GDM1 (cell line): ENCODE measurements around the gene HMGA1.

Source experiments
- DNase-seq: peaks from one replicate; lab custom pipeline; 2025; lab: John Stamatoyannopoulos, UW

The HMGA1 gene

GRCh38 chr6:34223956-34224940, 12.4 kb upstream of the HMGA1 start:
- DNase-seq: peak; percentile 95

- no peak for DNase-seq
These were observed 11.1 kb upstream of the HMGA1 start for GRCh38 chr6:34225551-34225950.

- DNase-seq: no peak
These were observed 10.6 kb upstream of the HMGA1 start for GRCh38 chr6:34226066-34226465.

- DNase-seq: peak; percentile 67
These were observed 9.7 kb upstream of the HMGA1 start for GRCh38 chr6:34226731-34227586.

DNA sequence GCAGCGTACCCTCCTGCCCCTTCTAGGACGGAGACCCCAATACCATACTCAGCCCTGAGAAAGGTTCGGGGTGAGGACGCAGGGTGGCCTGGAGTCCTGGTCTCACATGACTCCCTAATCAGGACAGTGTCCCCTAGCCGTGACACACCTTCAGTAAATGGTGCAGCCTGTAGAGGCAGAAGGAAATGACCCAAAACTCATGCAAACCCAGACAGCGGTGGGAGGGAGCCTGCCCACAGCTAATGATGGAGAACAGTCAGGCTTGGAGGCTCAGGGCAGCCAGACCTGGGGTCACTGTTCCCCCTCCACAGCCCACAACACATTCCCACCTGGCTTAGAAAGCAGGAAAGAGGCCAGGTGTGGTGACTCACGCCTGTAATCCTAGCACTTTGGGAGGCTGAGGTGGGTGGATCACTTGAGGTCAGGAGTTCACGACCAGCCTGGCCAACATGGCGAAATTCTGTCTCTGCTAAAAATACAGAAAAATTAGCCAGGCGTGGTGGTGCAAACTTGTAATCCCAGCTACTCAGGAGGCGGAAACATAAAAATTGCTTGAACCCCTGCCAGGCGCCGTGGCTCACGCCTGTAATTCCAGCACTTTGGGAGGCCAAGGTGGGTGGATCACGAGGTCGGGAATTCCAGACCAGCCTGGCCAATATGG, 8.8 kb upstream of the HMGA1 start:
- no peak for DNase-seq

- no peak for DNase-seq
These were observed 6.8 kb upstream of the HMGA1 start for GRCh38 chr6:34229877-34230276.

GRCh38 chr6:34230653-34231371, 5.9 kb upstream of the HMGA1 start:
- peak; percentile 34 for DNase-seq

- no peak for DNase-seq
These were observed 4.9 kb upstream of the HMGA1 start for GRCh38 chr6:34231566-34232336.

DNA sequence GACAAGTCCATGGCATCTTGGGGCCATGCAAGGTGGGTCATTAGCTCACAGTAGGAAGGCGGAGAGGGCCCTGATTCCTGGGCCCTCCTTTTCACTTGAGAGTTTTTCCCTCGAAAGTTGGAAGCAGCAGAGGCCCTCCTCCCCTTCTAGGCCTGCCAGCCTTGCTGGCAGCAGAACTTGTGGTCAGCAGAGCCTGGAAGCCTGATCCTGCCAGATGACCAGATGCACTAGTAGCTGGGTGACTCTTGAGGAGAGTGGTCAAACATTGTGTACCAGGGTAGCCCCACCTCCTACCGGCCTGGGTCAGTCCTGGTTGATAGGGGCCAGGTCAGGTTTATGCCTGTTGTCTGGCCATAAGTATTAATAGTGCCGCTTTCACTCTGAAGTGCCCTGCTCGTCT, 3.8 kb upstream of the HMGA1 start:
- DNase-seq: no peak

DNA sequence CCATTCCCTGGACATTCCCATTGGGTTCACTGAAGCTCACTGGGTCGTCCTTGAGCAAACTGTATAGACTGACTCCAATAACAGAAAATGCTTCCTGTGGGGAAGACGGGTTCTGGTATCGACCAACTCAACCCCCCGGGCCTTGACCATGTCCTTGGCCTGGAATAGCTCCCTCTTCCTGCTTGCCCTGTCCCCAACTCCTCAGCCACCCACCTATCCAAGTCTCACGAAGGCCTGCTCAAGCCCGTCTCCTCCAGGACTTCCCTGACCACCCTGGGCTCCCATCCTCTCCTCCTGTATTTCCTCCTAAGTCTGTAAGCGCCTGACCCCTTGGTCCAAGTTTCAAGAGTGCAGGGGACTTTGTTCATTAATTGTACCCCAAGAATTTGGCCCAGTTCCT, 2.8 kb upstream of the HMGA1 start:
- no peak for DNase-seq

- DNase-seq: no peak
These were observed 1.9 kb upstream of the HMGA1 start for GRCh38 chr6:34234667-34235306.

GRCh38 chr6:34235307-34236130, 1.2 kb upstream of the HMGA1 start:
- DNase-seq: no peak

- no peak for DNase-seq
These were observed 586 bp upstream of the HMGA1 start for GRCh38 chr6:34236131-34236442.

GRCh38 chr6:34237316-34237721, 646 bp downstream of the HMGA1 start:
- DNase-seq: no peak

GRCh38 chr6:34237722-34238584, 1.3 kb downstream of the HMGA1 start:
- DNase-seq: peak; percentile 46

- no peak for DNase-seq
These were observed 2.2 kb downstream of the HMGA1 start for GRCh38 chr6:34238585-34239499.

- no peak for DNase-seq
These were observed 2.8 kb downstream of the HMGA1 start for GRCh38 chr6:34239500-34239825.

DNA sequence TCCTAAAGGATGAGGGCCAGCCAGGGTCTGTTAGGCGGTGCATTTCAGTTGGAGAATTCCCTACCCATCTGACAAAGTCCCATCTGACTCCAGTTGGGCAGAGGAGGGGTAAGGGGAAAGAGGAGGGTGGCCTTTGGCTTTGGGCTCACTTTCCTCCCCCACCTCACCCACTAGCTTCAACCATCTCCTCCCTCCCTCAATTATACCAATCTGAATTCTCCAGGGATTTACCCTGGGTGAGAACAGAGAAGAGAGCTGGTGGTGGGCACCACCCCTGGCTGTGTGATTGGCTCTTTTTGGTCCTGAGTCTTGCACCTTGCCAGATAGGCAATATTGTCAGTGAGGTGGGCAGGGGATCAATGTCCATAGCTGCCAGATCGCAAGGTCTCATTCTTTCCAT, 3.2 kb downstream of the HMGA1 start:
- DNase-seq: no peak
